Endothelial cell of umbilical vein (primary cell): ENCODE results near the gene SCN1B. TPM values are rescaled to one million over a fixed set of nuclear protein-coding genes. Genes with fewer than 3 reads are reported as not detected.
"Not testable (repeated sequence)": the region's sequence is repeated elsewhere in the genome, so short reads cannot be mapped to it uniquely, and the experiment has no call there.

Experiments used
- BruUV-seq: library from RNA; stranded (reverse); fragments of 400-500 nt; replicated peaks from 2 replicates; lab custom pipeline; 2021; lab: Mats Ljungman, UMichigan
- CTCF ChIA-PET: fragments of 300-600, 350-600 bp; sonication (Branson Sonifier 250); formaldehyde crosslinking; loops from one replicate; lab custom pipeline; 2021; ENCODE audit warnings: antibody characterized with exemption, inconsistent platforms; lab: Charles Lee
- POLR2A ChIA-PET: fragments of 300-600, 350-600 bp; sonication (Branson Sonifier 250); formaldehyde crosslinking; loops from one replicate; lab custom pipeline; 2021; ENCODE audit warnings: antibody characterized with exemption, inconsistent platforms; lab: Charles Lee
- DNase-seq: peaks from one replicate; pipeline ENCODE4 v3.0.0-alpha.2; 2011; ENCODE audit warnings: low read depth, low spot score
- FAIRE-seq: peaks from 2 replicates; lab custom pipeline; 2011; peaks lifted over from hg19 to GRCh38; lab: Jason Lieb, UNC
- H2AFZ ChIP-seq: 2 replicates; pipeline ENCODE4 v1.6.0; 2012; ENCODE audit warnings: low read depth, low read length, control low read depth, inconsistent platforms
- H3K27ac ChIP-seq: 2 replicates; pipeline ENCODE4 v1.5.1; 2011; ENCODE audit warnings: low read depth, mild to moderate bottlenecking, control low read depth, low read length, moderate library complexity; ENCODE audit not compliant: insufficient read depth
- H3K27me3 ChIP-seq, 2 experiments: 2 replicates each; pipeline versions ENCODE4 v1.6.0 to v1.6.1; 2011; ENCODE audit warnings: low read length in 2 of 2, mixed read lengths in 1 of 2; ENCODE audit not compliant: control insufficient read depth in 2 of 2, insufficient read depth in 2 of 2
- H3K36me3 ChIP-seq, 2 experiments: 2 replicates in 1 of 2; 3 replicates in 1 of 2; pipeline ENCODE4 v1.5.1; 2011; ENCODE audit warnings: low read length in 2 of 2, mild to moderate bottlenecking in 1 of 2, moderate library complexity in 1 of 2; ENCODE audit not compliant: control insufficient read depth in 2 of 2, insufficient read depth in 2 of 2; ENCODE audit errors: extremely low read depth in 1 of 2
- H3K4me1 ChIP-seq: 3 replicates; pipeline ENCODE4 v1.5.1; 2011; ENCODE audit warnings: mild to moderate bottlenecking, low read length; ENCODE audit not compliant: control insufficient read depth, insufficient read depth; ENCODE audit errors: extremely low read depth
- H3K4me2 ChIP-seq: 2 replicates; pipeline ENCODE4 v1.6.1; 2011; ENCODE audit warnings: low read length, control low read depth, mixed read lengths; ENCODE audit not compliant: insufficient read depth
- H3K4me3 ChIP-seq, 3 experiments: fragments of 200-600 bp in 1 of 3; sonication (generic), shearing (Covaris generic) in 1 of 3; replicated peaks in 1 of 3; 2 replicates each; pipeline ENCODE4 v1.5.1; 2011 to 2016; ENCODE audit warnings: control low read depth in 3 of 3, low read length in 3 of 3, mild to moderate bottlenecking in 2 of 3, inconsistent platforms in 1 of 3, low read depth in 1 of 3, moderate library complexity in 1 of 3; ENCODE audit not compliant: insufficient read depth in 1 of 3
- H3K79me2 ChIP-seq: 2 replicates; pipeline ENCODE4 v1.6.0; 2012; ENCODE audit warnings: low read length, inconsistent platforms; ENCODE audit not compliant: control insufficient read depth, insufficient read depth
- H3K9ac ChIP-seq: replicated peaks from 2 replicates; pipeline ENCODE3; 2011; ENCODE audit warnings: low read length, control low read depth; ENCODE audit not compliant: insufficient read depth; ENCODE audit errors: extremely low read depth
- H3K9me1 ChIP-seq: replicated peaks from 3 replicates; pipeline ENCODE4 v1.6.0; 2011; ENCODE audit warnings: mild to moderate bottlenecking, low read length; ENCODE audit not compliant: control insufficient read depth, insufficient read depth; ENCODE audit errors: extremely low read depth
- H3K9me3 ChIP-seq: replicated peaks from 2 replicates; pipeline ENCODE4 v1.5.1; 2012; ENCODE audit warnings: low read length, inconsistent platforms; ENCODE audit not compliant: control insufficient read depth, insufficient read depth
- H4K20me1 ChIP-seq: replicated peaks from 2 replicates; pipeline ENCODE3; 2011; ENCODE audit warnings: mild to moderate bottlenecking, low read length; ENCODE audit not compliant: control insufficient read depth, insufficient read depth; ENCODE audit errors: extremely low read depth
- CTCF ChIP-seq, 2 donors: IDR thresholded peaks; 1 replicate in 1 of 2; 2 replicates in 1 of 2; pipeline ENCODE4 v1.5.1; 2011; ENCODE audit warnings: low read length in 2 of 2, mild to moderate bottlenecking in 2 of 2, moderate library complexity in 2 of 2, control low read depth in 1 of 2, inconsistent platforms in 1 of 2, low read depth in 1 of 2; ENCODE audit not compliant: insufficient read depth in 1 of 2; ENCODE audit errors: extremely low read depth in 1 of 2
- EZH2 ChIP-seq: IDR thresholded peaks from 2 replicates; pipeline ENCODE4 v1.6.1; 2012; ENCODE audit warnings: borderline replicate concordance, low read depth, mild to moderate bottlenecking, moderate library complexity, low read length, inconsistent platforms; ENCODE audit not compliant: severe bottlenecking
- FOS ChIP-seq: IDR thresholded peaks from 2 replicates; pipeline ENCODE4 v1.6.1; 2011; ENCODE audit warnings: mild to moderate bottlenecking, low read length, moderate library complexity, borderline replicate concordance; ENCODE audit not compliant: insufficient read depth
- GATA2 ChIP-seq: IDR thresholded peaks from 2 replicates; pipeline ENCODE4 v1.7.0; 2011; ENCODE audit warnings: low read depth, mild to moderate bottlenecking, moderate library complexity, mixed read lengths, low read length; ENCODE audit not compliant: insufficient read length, insufficient read depth
- JUN ChIP-seq: IDR thresholded peaks from 2 replicates; pipeline ENCODE4 v1.6.1; 2011; ENCODE audit warnings: borderline replicate concordance, low read depth; ENCODE audit not compliant: insufficient read length, insufficient read depth
- MAX ChIP-seq: IDR thresholded peaks from 2 replicates; pipeline ENCODE4 v1.6.1; 2011; ENCODE audit not compliant: insufficient read depth, insufficient read length
- MYC ChIP-seq: IDR thresholded peaks from one replicate; pipeline ENCODE4 v1.6.1; 2011; ENCODE audit warnings: mild to moderate bottlenecking, low read depth, low read length
- POLR2A ChIP-seq: IDR thresholded peaks from 2 replicates; pipeline ENCODE4 v1.6.1; 2012; ENCODE audit warnings: low read depth, mild to moderate bottlenecking, control low read depth, low read length
- POLR2AphosphoS5 ChIP-seq: IDR thresholded peaks from 2 replicates; pipeline ENCODE4 v1.6.1; 2012; ENCODE audit warnings: low read depth, mild to moderate bottlenecking, control low read depth, low read length, moderate library complexity; ENCODE audit not compliant: insufficient read depth
- dilution Hi-C: fragments of 300-500 bp; cut with MboI; formaldehyde crosslinking; loops from one replicate; pipeline ENCODE4 v1.15.0; 2019; ENCODE audit warnings: low sequenced_read_pairs; ENCODE audit not compliant: extremely low pct_ligation_motif_present
- intact Hi-C: fragments of 100-400 bp; cut with micrococcal nuclease; formaldehyde crosslinking; loops from one replicate; pipeline ENCODE4 v1.10.0; 2022
- polyA plus RNA-seq, 4 experiments: library from polyadenylated mRNA; depleted of rRNA in 3 of 4; stranded (reverse) in 3 of 4; unstranded in 1 of 4; fragments of >200 nt; gene quantifications; 2 replicates each; pipeline versions ENCODE4 v1.2.1 to v1.2.3, GENCODE V29; 2011 to 2012; ENCODE audit warnings: missing spikeins in 1 of 4
- total RNA-seq: library from RNA; stranded (reverse); gene quantifications from 2 replicates; pipeline ENCODE4 v1.2.3, GENCODE V29; 2021

The SCN1B gene
- total and polyA plus RNA-seq, 2 donors (not counting 3 experiments of a cell fraction or from before 2014, with no cell fraction given) = 11.2 to 14.2 TPM

- Histone ChIP-seq H3K27ac (peak overlapping the region; percentile 51), H3K4me2 (peak overlapping the region; percentile 29), H3K4me1 (peaks cover 48% of the 10 kb centered on the region), H3K36me3 (peaks cover 11 to 20% of the 10 kb centered on the region in 2 experiments), H3K79me2 (peaks cover 50% of the 10 kb centered on the region)
- DNase-seq, H2AFZ ChIP-seq, H3K4me3 ChIP-seq, H3K27me3 ChIP-seq, FAIRE-seq, H3K9me3 ChIP-seq, BruUV-seq, H3K9ac ChIP-seq, H4K20me1 ChIP-seq, POLR2A ChIA-PET, H3K9me1 ChIP-seq, dilution Hi-C loops: not testable (repeated sequence)
- CTCF ChIA-PET = interaction anchor here (0.9 to 9.9 kb wide), 8 partner anchors 11 to 61 kb away, joined by 3 to 129 read pairs (median 5); partner anchors contain the start of gene SCN1B
- intact Hi-C loops = loop anchor here (10.0 kb wide), 1 partner anchor 81 kb away; the partner anchor contains the start of gene ZNF30
Measured at GRCh38 chr19:35006007-35006341, 24.3 kb upstream of the SCN1B start.

- H3K27me3 ChIP-seq = no peaks in the 10 kb centered on the region
- H3K9ac ChIP-seq = no peak overlapping the region
- no peak overlapping the region for H2AFZ ChIP-seq
- dilution Hi-C loops (no loop called here), intact Hi-C loops (loop anchor here (10.0 kb wide), 1 partner anchor 82 kb away; the partner anchor contains the start of gene ZNF30)
- FAIRE-seq (peak; percentile 97), DNase-seq (peak; percentile 87)
- peak overlapping the region; percentile 29 for H3K4me2 ChIP-seq
- CTCF ChIA-PET = interaction anchor here (0.9 to 9.9 kb wide), 9 partner anchors 10 to 60 kb away, joined by 3 to 129 read pairs (median 4); partner anchors contain the start of gene SCN1B
- no peak overlapping the region for H3K4me3 ChIP-seq
- peak overlapping the region; percentile 51 for H3K27ac ChIP-seq
- no peaks in the 10 kb centered on the region for H3K9me1 ChIP-seq
- POLR2A ChIA-PET = interaction anchor here (0.5 kb wide), 1 partner anchor 1050 kb away, joined by 3 read pairs; no protein-coding TSS in a partner anchor
- peaks cover 11 to 23% of the 10 kb centered on the region in 2 experiments for H3K36me3 ChIP-seq
- TF ChIP-seq MAX = no peak
- TF ChIP-seq POLR2A = peak; percentile 71
- peak; percentile 48 for TF ChIP-seq JUN
- TF ChIP-seq EZH2 = no peak
- TF ChIP-seq MYC = no peak
- no peak for TF ChIP-seq CTCF (IDR thresholded peaks at IDR 0.05; ENCODE audit: extremely low read depth in 1 of 2, insufficient read depth in 1 of 2, low read depth in 1 of 2, low read length in 2 of 2)
- peak; percentile 55 for TF ChIP-seq POLR2AphosphoS5
- TF ChIP-seq GATA2 = peak; percentile 48
- TF ChIP-seq FOS = peak; percentile 71
- H3K4me1 ChIP-seq = peaks cover 44% of the 10 kb centered on the region
- peaks cover 45% of the 10 kb centered on the region for H3K79me2 ChIP-seq
- no peaks in the 10 kb centered on the region for H4K20me1 ChIP-seq
- no TSS peak for BruUV-seq
- H3K9me3 ChIP-seq = no peaks in the 10 kb centered on the region
Measured at GRCh38 chr19:35006342-35006998, 23.8 kb upstream of the SCN1B start.
